H1 (cell line): ENCODE data around the gene ZNF48. TPM values are rescaled to one million over a fixed set of nuclear protein-coding genes. Genes with fewer than 3 reads are reported as not detected.

Source experiments
- CTCF ChIA-PET: fragments of 300-600 bp; sonication (Branson Sonifier 250); formaldehyde crosslinking; loops from one replicate; lab custom pipeline; 2021; ENCODE audit not compliant: partially characterized antibody; lab: Charles Lee
- POLR2A ChIA-PET: fragments of 300-600 bp; sonication (Branson Sonifier 250); formaldehyde crosslinking; loops from one replicate; lab custom pipeline; 2021; ENCODE audit warnings: inconsistent platforms; ENCODE audit not compliant: partially characterized antibody; lab: Charles Lee
- DNase-seq, 2 experiments: peaks; one replicate each; pipeline versions ENCODE4 v3.0.0 to v3.0.0-alpha.2; 2010 to 2022; ENCODE audit warnings: low spot score in 2 of 2, low read depth in 1 of 2, mixed read lengths in 1 of 2
- FAIRE-seq: peaks from 2 replicates; lab custom pipeline; 2011; peaks lifted over from hg19 to GRCh38; lab: Jason Lieb, UNC
- H2AFZ ChIP-seq: 2 replicates; pipeline ENCODE4 v1.8.1; 2012; ENCODE audit warnings: low read length, inconsistent platforms
- H2AK5ac ChIP-seq: 2 replicates; pipeline ENCODE4 v1.6.1; 2013; ENCODE audit warnings: low read depth, low read length
- H2BK120ac ChIP-seq: replicated peaks from 2 replicates; pipeline ENCODE3; 2013; ENCODE audit warnings: low read depth, low read length, inconsistent platforms
- H2BK12ac ChIP-seq: 2 replicates; pipeline ENCODE4 v1.6.1; 2013; ENCODE audit warnings: low read depth, low read length
- H2BK15ac ChIP-seq: 2 replicates; pipeline ENCODE4 v1.6.1; 2013; ENCODE audit warnings: low read length
- H2BK20ac ChIP-seq: 2 replicates; pipeline ENCODE4 v1.6.1; 2013; ENCODE audit warnings: low read length
- H2BK5ac ChIP-seq: 2 replicates; pipeline ENCODE4 v1.6.1; 2013; ENCODE audit warnings: low read depth, low read length
- H3K14ac ChIP-seq: 2 replicates; pipeline ENCODE4 v1.6.1; 2013; ENCODE audit warnings: inconsistent platforms; ENCODE audit not compliant: insufficient read length
- H3K18ac ChIP-seq: 2 replicates; pipeline ENCODE4 v1.6.1; 2013; ENCODE audit warnings: low read length; ENCODE audit errors: extremely low read depth
- H3K23ac ChIP-seq: 2 replicates; pipeline ENCODE4 v1.6.1; 2013; ENCODE audit warnings: inconsistent platforms; ENCODE audit not compliant: insufficient read length
- H3K23me2 ChIP-seq: 2 replicates; pipeline ENCODE4 v1.6.1; 2013; ENCODE audit warnings: low read depth, low read length
- H3K27ac ChIP-seq: 2 replicates; pipeline ENCODE4 v1.6.1; 2011; ENCODE audit warnings: low read depth, low read length, inconsistent platforms
- H3K27me3 ChIP-seq, 4 experiments: replicated peaks in 1 of 4; 1 replicate in 1 of 4; 2 replicates in 3 of 4; pipeline versions ENCODE4 v1.6.1 to v1.8.1; 2011 to 2013; ENCODE audit warnings: low read length in 3 of 4, mild to moderate bottlenecking in 3 of 4, inconsistent platforms in 2 of 4, mixed read lengths in 2 of 4, moderate library complexity in 1 of 4; ENCODE audit not compliant: control insufficient read depth in 3 of 4, insufficient read depth in 3 of 4; ENCODE audit errors: extremely low read depth in 1 of 4
- H3K36me3 ChIP-seq, 4 experiments: 2 replicates each; pipeline versions ENCODE4 v1.6.1 to v1.8.1; 2011 to 2013; ENCODE audit warnings: mild to moderate bottlenecking in 4 of 4, low read length in 3 of 4, moderate library complexity in 2 of 4, control low read depth in 1 of 4, inconsistent platforms in 1 of 4; ENCODE audit not compliant: insufficient read depth in 4 of 4, control insufficient read depth in 2 of 4
- H3K4ac ChIP-seq: replicated peaks from 2 replicates; pipeline ENCODE3; 2013; ENCODE audit warnings: low read length, low read depth, mixed read lengths, inconsistent platforms; ENCODE audit not compliant: insufficient read length
- H3K4me1 ChIP-seq, 4 experiments: replicated peaks in 1 of 4; 1 replicate in 1 of 4; 2 replicates in 3 of 4; pipeline versions ENCODE4 v1.6.1 to v1.8.1; 2011 to 2013; ENCODE audit warnings: low read length in 3 of 4, inconsistent platforms in 2 of 4, mixed read lengths in 1 of 4; ENCODE audit not compliant: insufficient read depth in 4 of 4, control insufficient read depth in 3 of 4
- H3K4me2 ChIP-seq, 2 experiments: 2 replicates each; pipeline versions ENCODE4 v1.6.1 to v1.8.1; 2011 to 2013; ENCODE audit warnings: low read depth in 2 of 2, low read length in 2 of 2, control low read depth in 1 of 2, inconsistent platforms in 1 of 2, mild to moderate bottlenecking in 1 of 2; ENCODE audit not compliant: insufficient read depth in 1 of 2
- H3K4me3 ChIP-seq, 4 experiments: fragments of 200-600, 300-600 bp in 1 of 4; sonication (generic), shearing (Covaris generic), sonication (Bioruptor Twin) in 1 of 4; 2 replicates each; pipeline versions ENCODE4 v1.5.1 to v1.8.1; 2011 to 2016; ENCODE audit warnings: low read length in 4 of 4, low read depth in 3 of 4, control low read depth in 2 of 4, inconsistent platforms in 2 of 4, mild to moderate bottlenecking in 2 of 4, mixed read lengths in 1 of 4, moderate library complexity in 1 of 4; ENCODE audit not compliant: insufficient read depth in 2 of 4; ENCODE audit errors: extremely low read depth in 1 of 4
- H3K56ac ChIP-seq: replicated peaks from 2 replicates; pipeline ENCODE3; 2013; ENCODE audit warnings: low read depth, mild to moderate bottlenecking, mixed read lengths, low read length, inconsistent platforms; ENCODE audit not compliant: insufficient read length
- H3K79me1 ChIP-seq: 2 replicates; pipeline ENCODE4 v1.6.1; 2013; ENCODE audit warnings: low read depth, low read length, control low read depth
- H3K79me2 ChIP-seq, 2 experiments: 2 replicates each; pipeline versions ENCODE4 v1.6.1 to v1.8.1; 2012 to 2013; ENCODE audit warnings: low read length in 2 of 2, mild to moderate bottlenecking in 2 of 2, inconsistent platforms in 1 of 2; ENCODE audit not compliant: insufficient read depth in 2 of 2, control insufficient read depth in 1 of 2
- H3K9ac ChIP-seq, 4 experiments: replicated peaks in 1 of 4; 1 replicate in 1 of 4; 2 replicates in 3 of 4; pipeline versions ENCODE4 v1.6.1 to v1.8.1; 2011 to 2013; ENCODE audit warnings: low read depth in 3 of 4, low read length in 3 of 4, control low read depth in 2 of 4, mild to moderate bottlenecking in 2 of 4, moderate library complexity in 2 of 4, inconsistent platforms in 1 of 4; ENCODE audit errors: extremely low read depth in 1 of 4
- H3K9me3 ChIP-seq, 2 experiments: 2 replicates each; pipeline versions ENCODE4 v1.6.1 to v1.8.1; 2012 to 2013; ENCODE audit warnings: mild to moderate bottlenecking in 2 of 2, moderate library complexity in 2 of 2, control low read depth in 1 of 2, inconsistent platforms in 1 of 2, low read depth in 1 of 2, low read length in 1 of 2, mixed read lengths in 1 of 2; ENCODE audit not compliant: insufficient read depth in 2 of 2
- H4K20me1 ChIP-seq, 2 experiments: replicated peaks in 1 of 2; 2 replicates each; pipeline versions ENCODE3 to v1.8.1; 2011 to 2013; ENCODE audit warnings: inconsistent platforms in 2 of 2, low read length in 2 of 2, mild to moderate bottlenecking in 1 of 2; ENCODE audit not compliant: insufficient read depth in 2 of 2, control insufficient read depth in 1 of 2
- H4K5ac ChIP-seq: 2 replicates; pipeline ENCODE4 v1.6.1; 2013; ENCODE audit warnings: low read length, low read depth, mixed read lengths, inconsistent platforms; ENCODE audit not compliant: insufficient read length
- H4K8ac ChIP-seq: 2 replicates; pipeline ENCODE4 v1.8.0; 2013; ENCODE audit warnings: mild to moderate bottlenecking, moderate library complexity, low read length, inconsistent platforms; ENCODE audit not compliant: insufficient read depth; ENCODE audit errors: extremely low read depth
- H4K91ac ChIP-seq: replicated peaks from 2 replicates; pipeline ENCODE3; 2013; ENCODE audit warnings: low read length, mixed read lengths, inconsistent platforms; ENCODE audit not compliant: insufficient read length
- CTCF ChIP-seq, 3 experiments: IDR thresholded peaks; 1 replicate in 2 of 3; 2 replicates in 1 of 3; pipeline versions ENCODE4 v1.5.1 to v1.6.1; 2011; ENCODE audit warnings: low read length in 3 of 3, mild to moderate bottlenecking in 3 of 3, inconsistent platforms in 2 of 3, low read depth in 1 of 3, moderate library complexity in 1 of 3; ENCODE audit not compliant: insufficient read depth in 1 of 3; ENCODE audit errors: control extremely low read depth in 1 of 3
- EGR1 ChIP-seq: IDR thresholded peaks from 2 replicates; pipeline ENCODE4 v1.6.1; 2011; ENCODE audit warnings: low read depth, low read length, borderline replicate concordance
- HDAC2 ChIP-seq, 2 experiments: fragments of 300-600 bp in 1 of 2; sonication (generic) in 1 of 2; IDR thresholded peaks; 2 replicates each; pipeline ENCODE4 v1.6.1; 2011 to 2012; ENCODE audit warnings: low read depth in 2 of 2, low read length in 2 of 2, mild to moderate bottlenecking in 2 of 2, moderate library complexity in 2 of 2, borderline replicate concordance in 1 of 2, inconsistent platforms in 1 of 2
- KDM1A ChIP-seq: fragments of 200-600, 300-600 bp; sonication (generic); IDR thresholded peaks from 2 replicates; pipeline ENCODE4 v1.7.1; 2016; ENCODE audit warnings: mild to moderate bottlenecking, low read length, borderline replicate concordance
- KDM4A ChIP-seq: IDR thresholded peaks from one replicate; pipeline ENCODE4 v1.7.1; 2012; ENCODE audit warnings: low read depth, mild to moderate bottlenecking, moderate library complexity, low read length, inconsistent platforms; ENCODE audit not compliant: severe bottlenecking
- MAFK ChIP-seq: IDR thresholded peaks from 2 replicates; pipeline ENCODE4 v1.6.1; 2012; ENCODE audit warnings: low read depth, mild to moderate bottlenecking, improper control_type of control experiment, low read length
- RBBP5 ChIP-seq: IDR thresholded peaks from 2 replicates; pipeline ENCODE4 v1.7.1; 2012; ENCODE audit warnings: low read depth, mild to moderate bottlenecking, inconsistent platforms, low read length, moderate library complexity, borderline replicate concordance
- SRF ChIP-seq: IDR thresholded peaks from 2 replicates; pipeline ENCODE4 v1.6.1; 2011; ENCODE audit warnings: mild to moderate bottlenecking, low read depth, low read length, moderate library complexity
- TBP ChIP-seq: IDR thresholded peaks from 2 replicates; pipeline ENCODE4 v1.6.1; 2011; ENCODE audit warnings: low read depth, low read length, improper control_type of control experiment
- WGBS, 2 experiments: shearing (Covaris generic) in 1 of 2; methylation state at CpG; one replicate each; pipeline versions ENCODE4 v1.1.6 to v1.1.7; 2013 to 2015; ENCODE audit warnings: low lambda C conversion rate in 2 of 2, mixed read lengths in 2 of 2, inconsistent platforms in 1 of 2, low coverage in 1 of 2, missing lambda C conversion rate in 1 of 2; ENCODE audit not compliant: insufficient replicate concordance in 2 of 2, insufficient coverage in 1 of 2, insufficient read length in 1 of 2; ENCODE audit errors: extremely low coverage in 1 of 2, missing lambda C conversion rate in 1 of 2; 5-methylcytosine and 5-hydroxymethylcytosine counted together
- polyA plus RNA-seq, 7 experiments: library from polyadenylated mRNA; depleted of rRNA in 3 of 7; stranded (reverse) in 5 of 7; unstranded in 2 of 7; fragments of >200 nt in 5 of 7; fragments of 200-250 nt in 2 of 7; gene quantifications; 1 replicate in 5 of 7; 2 replicates in 1 of 7; 4 replicates in 1 of 7; pipeline versions ENCODE4 v1.2.1 to v1.2.3, GENCODE V29; 2011 to 2013; ENCODE audit warnings: missing spikeins in 2 of 7, mixed read lengths in 2 of 7
- total RNA-seq: library from RNA; stranded (reverse); fragmentation: NEBNext Ultra II Directional; extraction: Animal tissue kit (Norgen Biotek cat#: 25700); gene quantifications from 2 replicates; pipeline ENCODE4 v1.2.1, GENCODE V29; 2021
- TF ChIP-seq, protein P1 (sequence below): IDR thresholded peaks from 2 replicates; pipeline ENCODE4 v1.6.1; 2012; ENCODE audit warnings: inconsistent platforms

The ZNF48 gene
- total and polyA plus RNA-seq, 2 of the 8 experiments (the other 6 are each of a cell fraction or from before 2014, with no cell fraction given) = 30.4 to 41.2 TPM

DNA sequence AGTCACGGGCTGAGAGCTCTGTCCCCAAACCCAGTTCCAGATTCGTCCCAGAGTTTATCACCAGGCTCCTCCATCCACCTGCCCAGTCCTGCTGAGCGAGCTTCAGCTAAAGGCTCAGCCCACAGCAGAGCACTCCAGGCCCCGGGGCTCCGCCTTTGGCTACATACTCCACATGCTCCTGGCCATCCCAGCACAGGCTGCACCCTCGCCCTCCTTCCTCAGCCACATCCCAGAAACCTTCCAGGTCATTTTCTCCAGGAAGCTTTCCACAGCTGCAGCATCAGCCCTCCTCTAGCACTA, 35.4 kb upstream of the ZNF48 start:
- 81% methylated on average over 6 of the region's 6 CpGs; no CpG with 5 or more reads in 1 of the 2 experiments for WGBS, 2 experiments
- ChIA-PET POLR2A (interaction anchor here (0.7 to 7.9 kb wide), 8 partner anchors 10 to 257 kb away, joined by 3 to 79 read pairs (median 3); partner anchors contain the start of genes TBC1D10B, ZNF48 and ZNF771), CTCF (interaction anchor here (0.6 to 1.7 kb wide), 10 partner anchors 8 to 510 kb away, joined by 3 to 6 read pairs (median 4); no protein-coding TSS in a partner anchor)
- no peak overlapping the region for H3K23ac ChIP-seq
- H2BK15ac ChIP-seq = no peak overlapping the region
- H3K4me2 ChIP-seq = no peak overlapping the region
- H3K56ac ChIP-seq = no peak overlapping the region
- H3K4ac ChIP-seq = no peak overlapping the region
- no peak overlapping the region for H2BK20ac ChIP-seq
- H4K5ac ChIP-seq = no peak overlapping the region
- no peak overlapping the region for H2AK5ac ChIP-seq
- no peaks in the 10 kb centered on the region for H3K79me1 ChIP-seq
- FAIRE-seq = no peak
- no peak overlapping the region for H3K27ac ChIP-seq
- DNase-seq = no peak
- H3K9me3 ChIP-seq = no peaks in the 10 kb centered on the region
- H3K18ac ChIP-seq = no peak overlapping the region
- H3K79me2 ChIP-seq = peaks cover 0 to under 1% of the 10 kb centered on the region in 2 experiments; a peak in 1 of 4 replicates
- peaks cover 0 to 15% of the 10 kb centered on the region in 2 experiments for H4K20me1 ChIP-seq
- peak overlapping the region; percentile 42; the same call in 1 of the 2 replicates for H4K8ac ChIP-seq
- H2BK12ac ChIP-seq = no peak overlapping the region
- H3K36me3 ChIP-seq = peaks cover 0 to 4% (median 3%) of the 10 kb centered on the region in 4 experiments; a peak in 3 of 8 replicates
- no peak overlapping the region for H2BK120ac ChIP-seq
- H4K91ac ChIP-seq = no peak overlapping the region
- no peak overlapping the region for H2BK5ac ChIP-seq
- peaks cover 6% of the 10 kb centered on the region for H3K23me2 ChIP-seq
- H3K9ac ChIP-seq = no peak overlapping the region; a peak in 1 of 7 replicates
- no peak overlapping the region for H3K14ac ChIP-seq
- H3K4me3 ChIP-seq = no peak overlapping the region
- no peaks in the 10 kb centered on the region for H3K27me3 ChIP-seq
- H3K4me1 ChIP-seq = peaks cover 0 to 6% (median 4%) of the 10 kb centered on the region in 4 experiments; a peak in 5 of 7 replicates
- no peak overlapping the region for H2AFZ ChIP-seq
- TF ChIP-seq KDM4A (no peak), KDM1A (no peak), RBBP5 (no peak), CTCF (IDR thresholded peaks at IDR 0.05; ENCODE audit: control extremely low read depth in 1 of 3, insufficient read depth in 1 of 3, low read depth in 1 of 3, low read length in 3 of 3) (no peak), HDAC2 (IDR thresholded peaks at IDR 0.05; ENCODE audit: borderline replicate concordance in 1 of 2, low read depth in 2 of 2, low read length in 2 of 2) (no peak), TBP (no peak), MAFK (no peak), EGR1 (no peak), SRF (no peak)
- TF ChIP-seq, protein P1, sequence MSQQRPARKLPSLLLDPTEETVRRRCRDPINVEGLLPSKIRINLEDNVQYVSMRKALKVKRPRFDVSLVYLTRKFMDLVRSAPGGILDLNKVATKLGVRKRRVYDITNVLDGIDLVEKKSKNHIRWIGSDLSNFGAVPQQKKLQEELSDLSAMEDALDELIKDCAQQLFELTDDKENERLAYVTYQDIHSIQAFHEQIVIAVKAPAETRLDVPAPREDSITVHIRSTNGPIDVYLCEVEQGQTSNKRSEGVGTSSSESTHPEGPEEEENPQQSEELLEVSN = no peak
